ENCODE results near the gene SLC2A9.

DNA sequence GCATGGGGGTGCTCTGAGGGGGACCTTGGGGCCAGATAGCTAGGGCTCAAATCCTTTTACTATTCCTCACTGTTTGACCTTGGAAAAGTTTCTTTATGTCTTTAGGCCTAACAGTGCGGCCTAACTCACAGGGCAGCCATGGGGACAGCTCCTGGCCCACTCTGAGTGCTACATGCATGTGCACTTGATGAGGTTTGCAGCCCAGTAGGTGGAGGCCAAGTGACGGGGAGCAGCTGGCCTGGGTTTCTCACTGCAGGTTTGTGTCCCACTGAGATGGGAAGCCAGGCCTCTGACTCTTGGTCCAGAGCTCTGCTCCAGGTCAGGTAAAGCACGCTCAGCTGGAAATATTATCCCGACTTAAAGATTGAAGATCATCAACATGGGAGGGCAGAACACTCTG is 102.8 kb downstream of the SLC2A9 start:
- TF ChIP-seq NR3C1 (IDR thresholded peaks at IDR 0.05): no peak
- no peak for TF ChIP-seq CHD4 (IDR thresholded peaks at IDR 0.05; ENCODE audit: borderline replicate concordance)
- TF ChIP-seq POLR2A (IDR thresholded peaks at IDR 0.05; ENCODE audit: low read length): no peak
- TF ChIP-seq, protein P1, sequence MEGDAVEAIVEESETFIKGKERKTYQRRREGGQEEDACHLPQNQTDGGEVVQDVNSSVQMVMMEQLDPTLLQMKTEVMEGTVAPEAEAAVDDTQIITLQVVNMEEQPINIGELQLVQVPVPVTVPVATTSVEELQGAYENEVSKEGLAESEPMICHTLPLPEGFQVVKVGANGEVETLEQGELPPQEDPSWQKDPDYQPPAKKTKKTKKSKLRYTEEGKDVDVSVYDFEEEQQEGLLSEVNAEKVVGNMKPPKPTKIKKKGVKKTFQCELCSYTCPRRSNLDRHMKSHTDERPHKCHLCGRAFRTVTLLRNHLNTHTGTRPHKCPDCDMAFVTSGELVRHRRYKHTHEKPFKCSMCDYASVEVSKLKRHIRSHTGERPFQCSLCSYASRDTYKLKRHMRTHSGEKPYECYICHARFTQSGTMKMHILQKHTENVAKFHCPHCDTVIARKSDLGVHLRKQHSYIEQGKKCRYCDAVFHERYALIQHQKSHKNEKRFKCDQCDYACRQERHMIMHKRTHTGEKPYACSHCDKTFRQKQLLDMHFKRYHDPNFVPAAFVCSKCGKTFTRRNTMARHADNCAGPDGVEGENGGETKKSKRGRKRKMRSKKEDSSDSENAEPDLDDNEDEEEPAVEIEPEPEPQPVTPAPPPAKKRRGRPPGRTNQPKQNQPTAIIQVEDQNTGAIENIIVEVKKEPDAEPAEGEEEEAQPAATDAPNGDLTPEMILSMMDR (IDR thresholded peaks at IDR 0.05): no peak
- TF ChIP-seq EHMT2 (IDR thresholded peaks at IDR 0.05; ENCODE audit: low read depth): no peak

All from A549 (cell line).